Activated T-cell treated with anti-CD3 and anti-CD28 coated beads for 24 hours (primary cell): ENCODE measurements around the gene RAB31.

Experiments used
- DNase-seq: peaks from one replicate; pipeline ENCODE4 v3.0.0-alpha.2; 2020; ENCODE audit warnings: low read depth

The RAB31 gene

DNA sequence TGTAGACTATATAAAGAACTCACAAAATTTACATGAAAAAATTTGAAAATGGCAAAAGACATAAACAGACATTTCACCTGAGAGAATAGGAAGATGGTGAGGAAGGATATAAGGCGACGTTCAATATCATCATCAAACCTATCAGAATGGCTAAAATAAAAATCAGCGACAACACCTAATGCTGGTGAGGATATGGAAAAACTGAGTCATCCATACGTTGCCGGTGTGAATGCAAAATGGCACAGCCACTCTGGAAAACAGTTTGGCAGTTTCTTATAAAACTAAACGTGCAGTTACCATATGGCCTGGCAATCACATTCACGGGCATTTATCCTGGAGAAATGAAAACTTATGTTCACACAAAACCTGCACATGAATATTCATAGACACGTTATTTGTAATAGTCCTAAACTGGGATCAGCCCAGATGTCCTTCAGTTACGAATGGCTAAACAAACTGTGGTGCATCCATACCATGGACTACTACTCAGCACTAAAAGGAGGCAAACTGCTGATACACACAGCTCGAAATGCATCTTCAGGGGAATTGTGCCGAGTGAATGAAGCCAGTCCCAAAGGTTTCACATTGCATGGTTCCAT lies 114.6 kb downstream of the RAB31 start:
- no peak for DNase-seq

DNA sequence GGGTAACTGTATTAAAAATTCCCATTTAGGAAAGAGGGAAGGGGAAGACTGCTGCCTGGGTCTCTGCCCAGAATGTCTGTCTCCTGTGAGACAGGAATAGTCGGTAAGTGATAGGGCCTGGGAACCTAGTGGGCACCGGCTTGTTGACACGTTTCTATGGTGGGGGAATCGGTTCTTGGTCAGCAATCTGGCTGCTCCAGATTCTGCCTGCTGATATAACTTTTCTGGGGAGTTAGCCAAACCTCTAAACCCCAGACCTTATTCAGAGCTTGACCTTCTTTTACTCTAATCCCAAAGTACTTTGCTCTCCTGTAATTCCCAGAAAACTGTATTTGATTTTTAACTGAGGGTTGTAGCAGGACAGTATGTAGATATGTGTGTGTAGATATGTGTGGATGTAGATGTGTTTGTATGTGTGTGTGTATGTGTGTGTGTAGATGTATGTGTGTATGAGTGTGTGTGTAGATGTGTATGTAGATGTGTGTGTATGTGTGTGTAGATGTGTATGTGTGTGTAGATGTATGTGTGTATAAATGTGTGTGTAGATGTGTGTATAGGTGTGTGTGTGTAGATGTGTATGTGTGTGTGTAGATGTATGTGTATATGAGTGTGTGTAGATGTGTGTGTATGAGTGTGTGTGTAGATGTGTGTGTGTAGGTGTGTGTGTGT lies 115.8 kb downstream of the RAB31 start:
- DNase-seq = no peak

DNA sequence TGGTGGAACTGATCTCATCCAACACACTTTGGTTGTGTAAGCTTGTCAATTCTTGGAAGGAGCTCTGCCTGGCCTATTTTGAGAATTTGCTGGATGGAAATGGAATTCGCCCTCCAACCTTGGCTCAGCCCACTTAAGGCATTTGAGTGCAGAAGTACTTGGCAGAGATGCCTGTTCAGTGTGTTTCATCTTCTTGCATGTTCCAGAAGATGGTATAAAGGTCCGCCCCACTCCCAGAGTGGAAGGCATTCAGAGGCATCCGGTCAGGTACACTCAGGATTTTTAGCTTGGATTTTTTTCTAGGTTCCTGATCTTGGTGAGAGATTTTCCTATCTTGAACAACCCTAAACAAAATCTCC lies 116.4 kb downstream of the RAB31 start:
- DNase-seq = no peak

DNA sequence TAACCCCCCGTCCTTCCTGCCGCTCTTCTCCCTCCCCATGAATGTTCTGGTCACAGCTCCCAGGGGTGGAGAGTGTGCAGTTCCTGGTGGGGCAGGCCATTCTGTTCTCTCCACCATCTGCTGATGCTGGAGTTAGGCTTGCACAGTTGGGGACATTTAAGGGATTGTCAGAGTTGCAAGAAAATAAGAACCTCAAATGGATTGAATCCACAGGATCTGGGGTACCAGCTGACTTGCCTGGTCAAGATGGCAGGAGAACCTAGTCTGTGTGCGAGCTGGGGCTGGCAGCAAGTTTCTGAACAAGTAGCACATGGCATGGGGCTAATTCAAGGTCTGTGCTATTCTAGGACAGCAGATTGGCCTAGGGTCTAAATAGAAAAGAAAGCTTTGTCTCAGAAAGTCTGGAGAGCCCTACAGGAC lies 116.9 kb downstream of the RAB31 start:
- DNase-seq = no peak

GRCh38 chr18:9825571-9826073 lies 117.5 kb downstream of the RAB31 start:
- DNase-seq = no peak

GRCh38 chr18:9826685-9827084 lies 118.6 kb downstream of the RAB31 start:
- no peak for DNase-seq

DNA sequence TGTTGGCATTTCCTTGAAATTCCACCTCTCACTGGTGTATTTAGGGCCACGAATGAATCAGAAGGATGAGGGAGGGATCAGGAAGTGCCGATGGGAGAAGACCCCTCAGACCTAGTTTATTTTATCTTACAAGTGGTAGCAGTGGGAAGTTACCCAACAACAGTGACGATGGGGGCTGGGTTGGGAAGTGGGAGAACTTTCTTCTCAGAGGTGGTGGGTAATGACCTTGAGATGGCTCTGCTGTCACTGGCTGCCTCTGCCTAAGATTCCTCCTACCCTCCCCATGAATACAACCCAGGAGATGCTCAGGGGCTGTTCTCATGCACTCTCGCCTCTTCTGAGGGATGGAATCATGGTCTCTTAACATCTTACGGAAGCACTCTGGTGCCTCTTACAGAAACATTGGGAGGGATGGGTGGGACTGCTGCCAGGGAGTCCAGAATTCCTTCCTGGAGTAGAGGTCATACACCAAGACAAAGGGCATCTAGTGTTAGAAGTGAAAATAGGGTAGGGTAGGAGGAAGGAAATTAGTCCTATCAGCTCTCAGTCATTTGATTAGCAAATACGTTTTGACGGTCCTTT lies 119.2 kb downstream of the RAB31 start:
- DNase-seq = no peak

DNA sequence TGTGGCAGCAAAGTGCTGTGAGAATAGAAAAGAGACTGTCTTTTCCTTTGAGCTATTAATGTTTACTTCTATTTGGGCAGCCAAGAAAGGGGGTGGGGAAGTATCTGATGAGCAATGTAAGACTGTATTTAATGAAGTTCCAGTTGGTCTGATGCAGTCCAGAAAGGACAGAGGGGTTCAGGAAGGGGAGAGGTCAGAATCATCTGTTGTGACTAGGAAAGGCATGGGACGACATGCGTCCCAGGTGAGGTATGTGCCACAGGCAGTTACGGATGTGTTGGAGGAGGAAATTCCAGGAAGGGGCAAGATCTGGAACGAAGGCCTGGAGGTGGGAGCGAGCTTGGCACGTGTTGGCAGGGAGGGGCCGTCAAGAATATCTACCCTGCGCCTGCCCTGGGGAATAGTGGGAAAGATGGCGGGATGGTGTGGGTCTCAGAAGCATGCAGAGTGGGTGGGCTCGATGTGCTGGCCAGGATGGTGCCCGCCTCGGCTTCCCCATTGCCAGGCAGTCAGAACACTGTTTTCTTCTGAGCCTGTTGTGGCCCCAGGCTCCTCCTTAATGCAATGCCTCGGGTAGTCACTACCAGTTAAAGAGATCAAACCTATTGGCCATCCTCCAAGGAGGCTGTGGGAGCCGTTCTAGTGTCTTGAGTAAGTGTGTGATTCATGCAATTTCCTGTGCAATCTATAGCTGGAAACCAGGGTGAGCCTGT lies 119.8 kb downstream of the RAB31 start:
- DNase-seq = no peak

- no peak for DNase-seq
Measured at GRCh38 chr18:9828506-9829396, 120.7 kb downstream of the RAB31 start.

GRCh38 chr18:9829397-9829712 lies 121.3 kb downstream of the RAB31 start:
- no peak for DNase-seq

- no peak for DNase-seq
Measured at GRCh38 chr18:9831036-9831722, 123.1 kb downstream of the RAB31 start.

GRCh38 chr18:9831723-9832199 lies 123.7 kb downstream of the RAB31 start:
- DNase-seq = no peak

DNA sequence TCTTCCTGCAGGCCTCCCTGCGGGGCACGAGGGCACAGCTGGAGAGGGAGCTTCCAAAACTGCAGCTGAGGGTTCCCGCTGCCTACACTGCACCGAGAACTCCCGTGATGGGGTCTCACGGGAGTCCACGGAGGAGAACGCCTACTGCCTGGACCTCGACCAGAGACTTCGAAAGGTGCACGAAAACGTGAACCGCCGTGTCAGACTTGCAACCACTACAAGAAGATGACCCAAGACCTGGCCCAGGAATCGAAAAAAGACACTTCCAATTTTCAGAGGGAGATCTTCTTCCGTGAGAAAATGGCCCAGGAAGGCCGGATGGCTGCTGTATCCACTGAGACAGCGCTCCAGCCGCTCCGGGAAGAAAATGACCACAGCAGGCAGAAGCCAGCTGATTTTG lies 124.8 kb downstream of the RAB31 start:
- DNase-seq = no peak

DNA sequence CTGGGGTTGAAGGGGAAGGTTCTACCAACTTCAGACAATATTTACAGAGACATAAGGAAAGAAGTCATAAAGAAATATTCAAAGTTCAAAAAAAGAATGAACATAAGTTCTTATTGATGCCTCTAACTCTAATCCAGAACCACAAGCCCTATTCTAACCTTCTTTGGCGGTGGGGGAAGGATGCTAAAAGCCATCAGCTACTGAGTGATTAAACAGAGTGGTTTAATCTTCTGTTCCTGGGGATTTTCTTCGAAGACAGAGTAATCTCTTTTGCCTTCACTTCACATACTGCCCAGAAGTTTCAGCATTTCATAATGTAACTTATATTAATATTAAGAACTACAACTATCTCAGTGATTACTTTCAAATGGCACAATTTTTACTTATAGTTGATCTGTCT lies 126.5 kb downstream of the RAB31 start:
- no peak for DNase-seq

GRCh38 chr18:9835113-9835755 lies 127.1 kb downstream of the RAB31 start:
- no peak for DNase-seq

DNA sequence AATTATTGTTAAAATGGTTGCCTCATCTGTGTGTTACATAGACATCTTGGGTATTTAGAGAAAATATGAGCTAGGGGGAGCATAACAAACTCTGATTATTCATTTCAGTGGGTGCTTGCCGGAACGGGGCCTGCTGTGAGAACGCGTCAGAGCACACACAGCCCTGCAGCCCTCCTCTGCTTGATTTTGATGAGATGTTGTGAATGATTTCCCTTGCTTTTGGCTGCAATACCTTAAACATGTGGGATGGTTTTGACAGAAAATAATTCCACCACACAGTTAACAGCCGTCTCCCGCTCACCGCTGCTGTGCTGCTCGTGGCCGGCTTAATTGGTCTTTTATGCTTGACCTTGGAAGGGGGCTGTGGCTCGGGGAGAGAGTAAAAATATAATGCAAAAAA lies 127.7 kb downstream of the RAB31 start:
- no peak for DNase-seq

DNA sequence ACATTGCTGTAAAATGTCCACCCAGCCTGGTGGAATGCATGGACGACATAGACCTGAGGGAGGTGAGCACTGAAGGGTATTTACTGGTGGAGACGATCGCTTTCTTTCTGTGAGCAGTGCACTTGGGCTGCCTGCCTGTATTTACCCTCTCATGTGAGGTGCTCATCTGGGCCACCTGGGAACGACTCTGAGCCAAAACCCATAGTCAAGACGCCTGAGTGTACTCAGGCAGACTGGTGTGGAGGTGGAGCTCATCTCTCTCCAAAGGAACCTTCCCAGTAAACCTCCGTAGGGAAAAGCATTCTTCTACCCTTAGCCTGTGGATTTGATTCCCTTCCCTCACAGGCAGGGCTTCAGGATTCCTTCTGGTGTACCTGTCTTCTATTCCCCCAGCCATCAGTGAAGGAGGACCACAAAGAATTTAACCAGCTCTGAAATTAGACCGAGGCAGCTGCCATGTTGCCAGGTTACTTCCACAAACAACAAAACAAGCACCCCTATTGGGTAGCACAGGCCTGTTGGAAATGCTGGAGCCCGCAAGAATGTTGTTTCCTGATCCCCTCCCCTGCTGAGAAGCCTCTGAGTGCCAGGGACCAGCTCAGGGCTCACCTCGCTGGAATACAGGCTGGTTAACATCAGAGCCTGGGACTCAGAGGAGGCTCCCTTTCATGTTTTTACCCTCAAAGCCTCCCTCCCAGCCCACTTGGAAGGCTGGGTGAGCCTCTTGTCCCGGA lies 130.2 kb downstream of the RAB31 start:
- DNase-seq = no peak

DNA sequence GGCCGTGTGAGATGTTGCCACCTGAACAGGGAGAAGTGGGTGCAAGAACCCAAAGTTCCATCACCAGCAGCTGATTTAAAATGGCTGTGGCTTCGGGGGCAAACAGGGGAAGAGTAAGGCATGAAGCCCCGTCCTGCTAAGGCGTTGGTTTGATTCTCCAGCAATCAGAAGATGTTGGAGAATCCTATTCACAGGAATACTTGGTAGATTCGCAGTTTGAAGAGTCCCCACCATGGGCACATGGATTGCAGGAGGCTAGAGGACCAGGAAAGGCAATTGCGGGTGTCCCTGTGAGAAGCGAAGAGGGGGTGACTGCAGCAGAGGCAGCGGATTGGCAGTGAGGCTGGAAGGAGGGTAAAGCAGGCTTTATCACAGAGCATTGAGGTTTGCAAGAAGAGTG lies 131.1 kb downstream of the RAB31 start:
- DNase-seq = no peak

- no peak for DNase-seq
Measured at GRCh38 chr18:9839853-9840252, 131.8 kb downstream of the RAB31 start.

DNA sequence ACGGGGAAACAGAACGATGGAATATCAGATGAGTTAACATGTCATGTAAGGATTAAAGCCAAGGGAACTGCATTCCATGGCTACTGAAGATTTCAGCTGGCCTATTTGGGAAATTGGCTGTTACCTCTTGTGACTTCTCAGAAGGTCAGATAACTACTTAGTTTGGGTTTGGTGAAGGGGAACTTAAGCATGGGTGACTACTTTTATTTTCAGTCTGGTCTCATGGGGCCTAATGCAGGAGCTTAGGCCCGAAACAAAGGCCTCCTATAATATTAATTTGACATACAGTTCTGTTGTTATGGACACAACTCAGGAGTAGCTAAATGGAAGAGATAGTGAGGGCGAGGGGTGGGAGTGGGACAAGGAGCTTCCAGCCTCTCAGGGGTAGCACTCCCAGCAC lies 133.7 kb downstream of the RAB31 start:
- DNase-seq = no peak
